Mesenchymal stem cell (in vitro differentiated cells and primary cell): Measurements from ENCODE around the gene BNIP5.
A peak's percentile ranks its signal among the peaks of the same experiment; 100 is the strongest.

Source experiments
- DNase-seq: peaks from one replicate; pipeline ENCODE4 v3.0.0-alpha.2; 2013
- H2AFZ ChIP-seq: one replicate; pipeline ENCODE4 v1.6.1; 2013; ENCODE audit warnings: low read depth, mild to moderate bottlenecking, control low read depth, inconsistent platforms, low read length, moderate library complexity
- H2AK5ac ChIP-seq: 2 replicates; pipeline ENCODE4 v1.6.1; 2013; ENCODE audit warnings: low read length, moderate library complexity, mild to moderate bottlenecking, inconsistent platforms; ENCODE audit not compliant: severe bottlenecking
- H2BK120ac ChIP-seq: one replicate; pipeline ENCODE4 v1.6.1; 2013; ENCODE audit warnings: low read depth, mild to moderate bottlenecking, inconsistent platforms, low read length, moderate library complexity
- H2BK12ac ChIP-seq, 2 experiments: one replicate each; pipeline ENCODE4 v1.6.1; 2013; ENCODE audit warnings: inconsistent platforms in 2 of 2, low read length in 2 of 2, mild to moderate bottlenecking in 2 of 2, moderate library complexity in 2 of 2, control low read depth in 1 of 2
- H2BK15ac ChIP-seq: one replicate; pipeline ENCODE4 v1.6.1; 2013; ENCODE audit warnings: mild to moderate bottlenecking, low read depth, inconsistent platforms; ENCODE audit not compliant: poor library complexity, severe bottlenecking
- H2BK5ac ChIP-seq: 2 replicates; pipeline ENCODE4 v1.6.1; 2013; ENCODE audit warnings: low read depth, mild to moderate bottlenecking, low read length, control low read depth, inconsistent platforms; ENCODE audit not compliant: poor library complexity, severe bottlenecking
- H3K14ac ChIP-seq, 2 experiments: one replicate each; pipeline ENCODE4 v1.6.1; 2013; ENCODE audit warnings: inconsistent platforms in 2 of 2, low read length in 2 of 2, control low read depth in 1 of 2, mild to moderate bottlenecking in 1 of 2, moderate library complexity in 1 of 2
- H3K18ac ChIP-seq, 2 experiments: one replicate each; pipeline ENCODE4 v1.6.1; 2013; ENCODE audit warnings: inconsistent platforms in 2 of 2, low read length in 2 of 2, control low read depth in 1 of 2, low read depth in 1 of 2, mild to moderate bottlenecking in 1 of 2
- H3K23ac ChIP-seq, 2 experiments: one replicate each; pipeline ENCODE4 v1.6.1; 2013; ENCODE audit warnings: inconsistent platforms in 2 of 2, low read length in 2 of 2, mild to moderate bottlenecking in 2 of 2, moderate library complexity in 2 of 2, control low read depth in 1 of 2
- H3K27ac ChIP-seq: 2 replicates; pipeline ENCODE4 v1.5.1; 2013; ENCODE audit warnings: mild to moderate bottlenecking, moderate library complexity, low read length, control low read depth, inconsistent platforms; ENCODE audit not compliant: poor library complexity, severe bottlenecking
- H3K27me3 ChIP-seq, 2 experiments: 2 replicates each; pipeline versions ENCODE4 v1.6.1 to v1.7.0; 2013; ENCODE audit warnings: low read length in 2 of 2, mild to moderate bottlenecking in 2 of 2, moderate library complexity in 2 of 2, control low read depth in 1 of 2, inconsistent platforms in 1 of 2; ENCODE audit not compliant: control insufficient read depth in 1 of 2, insufficient read depth in 1 of 2
- H3K36me3 ChIP-seq, 2 experiments: 2 replicates each; pipeline versions ENCODE4 v1.6.1 to v1.7.0; 2013; ENCODE audit warnings: low read length in 2 of 2, control low read depth in 1 of 2, inconsistent platforms in 1 of 2, low read depth in 1 of 2, mild to moderate bottlenecking in 1 of 2; ENCODE audit not compliant: insufficient read depth in 2 of 2, control insufficient read depth in 1 of 2
- H3K4ac ChIP-seq, 2 experiments: one replicate each; pipeline ENCODE4 v1.6.1; 2013; ENCODE audit warnings: inconsistent platforms in 2 of 2, low read length in 2 of 2, mild to moderate bottlenecking in 2 of 2, moderate library complexity in 2 of 2, control low read depth in 1 of 2, low read depth in 1 of 2
- H3K4me1 ChIP-seq: 2 replicates; pipeline ENCODE4 v1.6.1; 2013; ENCODE audit warnings: low read depth, low read length, control low read depth; ENCODE audit not compliant: control insufficient read depth, insufficient read depth
- H3K4me2 ChIP-seq: 2 replicates; pipeline ENCODE4 v1.6.1; 2013; ENCODE audit warnings: low read length, mild to moderate bottlenecking, inconsistent platforms; ENCODE audit not compliant: poor library complexity, severe bottlenecking
- H3K4me3 ChIP-seq, 2 experiments: 2 replicates each; pipeline versions ENCODE4 v1.5.1 to v1.7.0; 2013; ENCODE audit warnings: low read length in 2 of 2, mild to moderate bottlenecking in 2 of 2, control low read depth in 1 of 2, low read depth in 1 of 2; ENCODE audit not compliant: insufficient read depth in 1 of 2
- H3K79me1 ChIP-seq: replicated peaks from 2 replicates; pipeline ENCODE4 v1.6.1; 2013; ENCODE audit warnings: mild to moderate bottlenecking, control low read depth, low read length, inconsistent platforms; ENCODE audit not compliant: poor library complexity, severe bottlenecking
- H3K9ac ChIP-seq: 2 replicates; pipeline ENCODE4 v1.7.0; 2013; ENCODE audit warnings: mild to moderate bottlenecking, low read length, moderate library complexity
- H3K9me3 ChIP-seq: 2 replicates; pipeline ENCODE4 v1.7.0; 2013; ENCODE audit warnings: mild to moderate bottlenecking, low read length; ENCODE audit not compliant: control insufficient read depth
- H4K8ac ChIP-seq: one replicate; pipeline ENCODE4 v1.6.1; 2013; ENCODE audit warnings: inconsistent platforms, mild to moderate bottlenecking, low read length, moderate library complexity
- H4K91ac ChIP-seq: one replicate; pipeline ENCODE4 v1.6.1; 2013; ENCODE audit warnings: mild to moderate bottlenecking, low read length, inconsistent platforms
- WGBS: methylation state at CpG from one replicate; pipeline ENCODE4 v1.1.7; 2013; ENCODE audit warnings: mixed read lengths; 5-methylcytosine and 5-hydroxymethylcytosine counted together

Gene BNIP5

DNA sequence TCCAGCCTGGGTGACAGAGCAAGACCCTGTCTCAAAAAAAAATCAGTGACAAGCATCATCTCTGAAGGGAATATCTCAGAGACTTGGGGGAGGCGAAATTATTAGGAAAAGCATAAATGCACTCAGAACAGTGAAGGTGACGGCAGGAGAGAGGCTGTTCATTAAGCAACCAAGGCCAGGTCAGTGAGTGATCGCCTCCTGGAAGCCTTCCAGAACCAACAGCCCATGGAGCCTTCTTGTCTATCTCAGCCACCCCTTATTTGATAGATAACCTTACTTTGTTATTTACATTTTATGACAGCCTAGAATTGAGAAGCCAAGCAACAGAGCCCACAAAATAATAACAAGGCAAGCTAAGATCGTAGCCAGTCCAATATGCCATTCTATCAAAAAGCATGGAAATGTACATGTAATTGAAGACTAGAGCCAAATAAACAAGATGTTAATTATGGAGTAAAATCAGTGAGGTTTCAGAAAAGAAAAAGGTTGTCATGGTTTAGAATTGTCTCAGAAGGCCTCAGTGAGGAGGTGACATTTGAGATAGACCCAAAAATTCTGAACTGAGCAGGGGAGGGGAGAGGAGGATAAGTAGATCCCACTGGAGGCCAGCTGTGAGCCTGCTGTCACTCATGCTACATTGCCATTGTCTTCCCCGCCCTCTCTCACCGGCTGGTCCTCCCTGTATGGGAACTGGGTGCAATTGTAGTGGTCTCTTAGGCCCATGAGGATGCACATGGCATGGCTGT, 17.8 kb downstream of the BNIP5 start:
- Histone ChIP-seq H3K79me1 (no peaks in the 10 kb centered on the region), H3K4me1 (peaks cover 4% of the 10 kb centered on the region), H3K4ac (no peak overlapping the region), H3K27me3 (peaks cover 42 to 64% of the 10 kb centered on the region in 2 experiments), H3K9ac (no peak overlapping the region), H2AFZ (no peak overlapping the region), H3K4me2 (no peak overlapping the region), H3K9me3 (no peaks in the 10 kb centered on the region), H4K8ac (no peak overlapping the region), H3K18ac (no peak overlapping the region), H3K27ac (no peak overlapping the region), H3K23ac (no peak overlapping the region), H2AK5ac (no peak overlapping the region), H3K36me3 (no peaks in the 10 kb centered on the region), H4K91ac (no peak overlapping the region), H2BK12ac (no peak overlapping the region), H2BK15ac (no peak overlapping the region), H3K4me3 (no peak overlapping the region), H2BK5ac (no peak overlapping the region), H2BK120ac (no peak overlapping the region), H3K14ac (no peak overlapping the region)
- WGBS = 89% methylated on average over 5 of the region's 6 CpGs
- no peak for DNase-seq

GRCh38 chr6:36317623-36318022, 19.1 kb downstream of the BNIP5 start:
- no peak for DNase-seq
- H3K14ac ChIP-seq = no peak overlapping the region
- no CpG with 5 or more reads among the region's 2 CpGs for WGBS

GRCh38 chr6:36315921-36316320, 20.8 kb downstream of the BNIP5 start:
- Histone ChIP-seq H3K4me2 (no peak overlapping the region), H3K23ac (no peak overlapping the region), H3K9me3 (no peaks in the 10 kb centered on the region), H2BK12ac (no peak overlapping the region), H3K4me3 (no peak overlapping the region), H2AK5ac (no peak overlapping the region), H3K4me1 (peaks cover 2% of the 10 kb centered on the region), H3K9ac (no peak overlapping the region), H3K14ac (no peak overlapping the region), H4K8ac (no peak overlapping the region), H3K27me3 (peaks cover 63 to 69% of the 10 kb centered on the region in 2 experiments), H3K27ac (no peak overlapping the region), H3K18ac (no peak overlapping the region), H2BK120ac (no peak overlapping the region), H3K79me1 (no peaks in the 10 kb centered on the region), H2BK15ac (no peak overlapping the region), H3K36me3 (no peaks in the 10 kb centered on the region), H3K4ac (no peak overlapping the region), H4K91ac (no peak overlapping the region), H2BK5ac (no peak overlapping the region), H2AFZ (no peak overlapping the region)
- DNase-seq = no peak
- WGBS = 92% methylated on average over 5 of the region's 5 CpGs

More at GRCh38 chr6:36317623-36318022, 19.1 kb downstream of the BNIP5 start:
- no peak overlapping the region for H3K4ac ChIP-seq
- no peak overlapping the region for H2BK15ac ChIP-seq
- no peak overlapping the region for H4K8ac ChIP-seq
- peaks cover 2% of the 10 kb centered on the region for H3K4me1 ChIP-seq
- no peak overlapping the region for H2BK120ac ChIP-seq
- no peak overlapping the region for H3K4me3 ChIP-seq
- no peaks in the 10 kb centered on the region for H3K36me3 ChIP-seq
- no peak overlapping the region for H3K23ac ChIP-seq
- no peak overlapping the region for H4K91ac ChIP-seq
- no peaks in the 10 kb centered on the region for H3K9me3 ChIP-seq
- no peaks in the 10 kb centered on the region for H3K79me1 ChIP-seq
- no peak overlapping the region for H2AFZ ChIP-seq
- H3K27ac ChIP-seq = no peak overlapping the region
- H2AK5ac ChIP-seq = no peak overlapping the region
- H3K18ac ChIP-seq = no peak overlapping the region
- no peak overlapping the region for H2BK5ac ChIP-seq
- H3K4me2 ChIP-seq = no peak overlapping the region
- peaks cover 48 to 58% of the 10 kb centered on the region in 2 experiments for H3K27me3 ChIP-seq
- no peak overlapping the region for H2BK12ac ChIP-seq
- H3K9ac ChIP-seq = no peak overlapping the region

GRCh38 chr6:36314221-36315014, 22.3 kb downstream of the BNIP5 start:
- no peak overlapping the region for H2BK120ac ChIP-seq
- no peak overlapping the region for H4K91ac ChIP-seq
- H3K9ac ChIP-seq = no peak overlapping the region
- H3K79me1 ChIP-seq = no peaks in the 10 kb centered on the region
- no peak overlapping the region for H4K8ac ChIP-seq
- H3K4me1 ChIP-seq = peaks cover 2% of the 10 kb centered on the region
- no peak overlapping the region for H3K4ac ChIP-seq
- no peak overlapping the region for H2BK5ac ChIP-seq
- H3K9me3 ChIP-seq = peaks cover 7% of the 10 kb centered on the region
- no peaks in the 10 kb centered on the region for H3K36me3 ChIP-seq
- peak; percentile 42 for DNase-seq
- no peak overlapping the region for H2AK5ac ChIP-seq
- H3K27ac ChIP-seq = no peak overlapping the region
- no peak overlapping the region for H3K4me3 ChIP-seq
- H3K27me3 ChIP-seq = peaks cover 70 to 73% of the 10 kb centered on the region in 2 experiments
- H3K4me2 ChIP-seq = no peak overlapping the region
- H2BK12ac ChIP-seq = no peak overlapping the region
- 42% methylated on average over 2 of the region's 3 CpGs for WGBS
- no peak overlapping the region for H3K23ac ChIP-seq
- H3K18ac ChIP-seq = no peak overlapping the region
- no peak overlapping the region for H3K14ac ChIP-seq
- no peak overlapping the region for H2BK15ac ChIP-seq
- no peak overlapping the region for H2AFZ ChIP-seq
